Measurements from ENCODE around the gene COL20A1.

The COL20A1 gene

DNA sequence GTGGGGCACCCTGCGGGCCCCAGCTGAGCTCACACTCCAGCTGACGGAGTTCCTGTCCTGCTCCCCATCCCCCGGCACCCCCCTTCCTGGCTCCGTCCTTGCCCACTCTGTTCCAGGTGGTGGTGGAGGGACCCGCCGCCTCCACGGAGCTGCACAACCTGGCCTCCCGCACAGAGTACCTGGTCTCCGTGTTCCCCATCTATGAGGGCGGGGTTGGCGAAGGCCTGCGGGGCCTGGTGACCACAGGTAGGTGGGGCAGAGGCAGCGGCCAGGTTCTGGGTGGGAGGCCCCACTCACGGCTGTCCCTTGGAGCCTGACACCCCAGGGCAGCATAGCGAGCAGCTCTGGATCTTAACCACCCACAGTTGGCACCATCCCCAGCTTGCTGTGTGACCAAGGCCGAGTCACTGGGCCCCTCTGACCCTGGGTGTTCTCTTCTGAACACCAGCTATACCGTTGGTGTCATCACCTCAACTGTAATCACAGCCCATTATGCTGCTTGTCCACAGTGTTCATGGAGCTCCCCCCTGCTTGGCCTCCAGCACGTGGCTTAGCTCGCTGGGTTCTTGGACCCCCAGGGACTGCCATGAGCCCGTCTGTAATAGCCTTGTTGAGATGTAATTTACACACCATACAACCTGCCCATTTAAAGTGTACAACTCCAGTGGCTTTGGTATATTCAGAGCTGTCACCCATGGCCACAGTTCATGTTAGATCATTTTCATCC lies 17.4 kb downstream of the COL20A1 start:
- no peak for DNase-seq

DNA sequence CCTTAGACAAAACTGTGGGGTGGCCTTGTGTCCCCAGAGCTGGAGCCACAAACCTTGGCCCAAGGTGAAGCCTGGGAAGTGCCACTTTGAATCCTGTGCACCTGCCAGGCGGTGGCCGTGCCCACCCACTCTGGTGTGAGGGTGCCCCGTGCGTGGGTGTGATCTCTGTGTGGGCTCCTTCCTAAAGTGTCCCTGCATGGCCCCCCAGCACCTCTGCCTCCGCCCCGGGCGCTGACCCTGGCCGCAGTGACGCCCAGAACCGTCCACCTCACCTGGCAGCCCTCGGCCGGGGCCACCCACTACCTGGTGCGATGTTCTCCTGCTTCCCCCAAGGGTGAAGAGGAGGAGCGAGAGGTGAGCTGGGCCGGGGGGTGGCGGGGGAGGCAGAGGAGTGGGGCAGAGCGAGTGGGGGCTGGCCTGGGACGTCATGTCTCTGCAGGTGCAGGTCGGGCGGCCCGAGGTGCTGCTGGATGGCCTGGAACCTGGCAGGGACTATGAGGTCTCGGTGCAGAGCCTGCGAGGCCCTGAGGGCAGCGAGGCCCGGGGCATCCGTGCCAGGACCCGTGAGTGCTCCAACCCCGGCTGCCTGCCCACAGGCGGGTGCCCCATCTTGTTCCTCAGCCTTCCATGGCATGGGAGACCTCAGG lies 18.3 kb downstream of the COL20A1 start:
- no peak for DNase-seq

DNA sequence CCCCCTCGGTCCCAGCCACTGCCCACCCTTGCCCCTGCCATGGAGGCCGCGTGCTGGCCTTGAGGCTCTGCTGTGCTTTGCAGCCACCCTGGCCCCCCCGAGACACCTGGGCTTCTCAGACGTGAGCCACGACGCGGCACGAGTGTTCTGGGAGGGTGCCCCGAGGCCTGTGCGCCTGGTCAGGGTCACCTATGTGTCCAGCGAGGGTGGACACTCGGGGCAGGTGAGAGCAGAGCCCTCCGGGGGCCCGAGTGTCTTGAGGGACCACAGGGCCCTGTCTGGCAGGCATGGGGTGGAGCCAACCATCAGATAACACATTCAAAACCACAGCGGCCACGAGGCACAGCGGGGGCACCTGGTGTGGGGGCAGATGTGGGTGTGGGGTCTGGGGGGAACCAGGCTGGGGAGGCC lies 18.9 kb downstream of the COL20A1 start:
- no peak for DNase-seq

DNA sequence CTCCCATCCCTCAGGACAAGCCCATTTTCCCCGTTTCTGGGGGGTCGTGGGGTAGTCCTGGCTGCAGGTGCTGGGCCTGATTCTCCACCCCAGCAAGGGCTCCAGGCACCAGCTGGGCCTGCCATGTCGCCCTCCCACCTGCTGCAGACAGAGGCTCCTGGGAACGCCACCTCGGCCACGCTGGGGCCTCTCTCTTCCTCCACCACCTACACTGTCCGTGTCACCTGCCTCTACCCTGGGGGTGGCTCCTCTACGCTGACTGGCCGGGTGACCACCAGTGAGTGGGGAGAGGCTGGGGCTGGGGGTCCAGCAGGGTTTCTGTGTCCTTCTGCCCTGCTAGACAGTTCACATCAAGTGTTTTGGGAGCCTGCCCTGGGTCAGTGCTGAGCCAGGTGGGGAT lies 19.3 kb downstream of the COL20A1 start:
- no peak for DNase-seq

DNA sequence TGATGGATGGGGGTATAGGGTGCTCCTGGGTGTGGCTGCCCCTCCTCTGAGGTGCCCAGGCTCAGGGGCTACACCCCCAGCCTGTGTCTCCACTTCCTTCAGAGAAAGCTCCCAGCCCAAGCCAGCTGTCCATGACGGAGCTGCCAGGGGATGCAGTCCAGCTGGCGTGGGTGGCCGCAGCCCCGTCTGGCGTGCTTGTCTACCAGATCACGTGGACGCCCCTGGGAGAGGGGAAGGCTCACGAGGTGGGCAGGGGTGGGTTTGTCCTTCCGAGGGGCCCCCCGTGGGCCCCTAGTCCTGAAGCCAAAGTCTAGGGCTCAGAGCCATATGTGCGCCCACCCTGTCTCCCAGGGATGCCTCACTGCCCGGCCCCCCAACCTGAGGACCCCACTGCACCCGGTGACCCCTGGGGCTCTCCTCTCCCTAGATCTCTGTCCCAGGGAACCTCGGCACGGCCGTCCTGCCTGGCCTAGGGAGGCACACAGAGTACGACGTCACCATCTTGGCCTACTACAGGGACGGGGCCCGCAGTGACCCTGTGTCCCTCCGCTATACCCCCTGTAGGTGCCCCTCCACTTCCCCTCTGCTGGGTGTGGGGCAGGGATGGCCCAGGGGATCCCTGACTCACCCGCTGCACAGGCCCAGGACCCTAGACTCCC lies 19.8 kb downstream of the COL20A1 start:
- no peak for DNase-seq

DNA sequence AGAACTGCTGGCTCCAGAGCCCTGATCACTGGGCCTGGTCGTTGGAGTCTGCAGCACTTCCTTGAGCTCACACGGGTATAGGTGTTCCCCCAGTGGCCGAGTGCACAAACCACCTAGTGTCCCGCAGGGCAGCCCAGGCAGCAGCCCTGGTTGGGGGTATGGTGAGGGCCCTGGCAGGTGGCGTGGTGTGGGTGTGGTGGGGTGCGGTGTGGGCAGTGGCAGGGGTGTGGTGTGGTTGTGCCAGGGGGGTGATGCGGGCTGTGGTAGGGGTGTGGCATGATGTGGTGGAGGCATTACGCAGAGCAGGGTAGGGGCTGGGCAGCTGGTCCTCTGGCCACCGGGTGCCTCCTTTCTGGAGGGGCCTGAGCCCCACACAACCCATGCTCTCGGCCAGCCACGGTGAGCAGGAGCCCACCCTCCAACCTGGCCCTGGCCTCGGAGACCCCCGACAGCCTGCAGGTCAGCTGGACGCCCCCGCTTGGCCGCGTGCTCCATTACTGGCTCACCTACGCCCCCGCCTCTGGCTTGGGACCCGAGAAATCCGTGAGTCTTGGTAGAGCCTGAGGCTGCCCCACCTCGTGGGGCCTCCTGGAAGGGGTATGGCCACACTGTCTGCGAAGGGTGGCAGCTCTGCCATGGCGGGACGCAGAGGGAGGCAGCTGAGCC lies 20.5 kb downstream of the COL20A1 start:
- DNase-seq: no peak

DNA sequence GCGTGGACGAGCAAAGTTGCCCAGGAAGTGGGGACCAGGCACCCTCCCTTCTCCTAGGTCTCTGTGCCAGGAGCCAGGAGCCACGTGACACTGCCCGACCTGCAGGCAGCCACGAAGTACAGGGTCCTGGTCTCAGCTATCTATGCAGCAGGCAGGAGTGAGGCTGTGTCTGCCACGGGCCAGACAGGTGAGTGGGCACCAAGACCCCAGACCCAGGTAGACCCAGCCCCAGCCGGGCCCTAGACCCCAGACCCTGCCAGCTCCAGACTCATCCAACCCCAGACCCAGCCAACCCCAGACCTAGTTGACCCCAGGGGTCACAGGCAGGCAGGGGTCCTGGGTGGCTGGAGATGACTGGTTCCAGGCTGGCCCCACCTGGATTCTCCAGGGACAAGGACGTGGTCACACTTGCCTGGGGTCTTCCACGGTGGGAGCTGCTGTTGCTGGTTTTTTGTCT lies 21.1 kb downstream of the COL20A1 start:
- no peak for DNase-seq

DNA sequence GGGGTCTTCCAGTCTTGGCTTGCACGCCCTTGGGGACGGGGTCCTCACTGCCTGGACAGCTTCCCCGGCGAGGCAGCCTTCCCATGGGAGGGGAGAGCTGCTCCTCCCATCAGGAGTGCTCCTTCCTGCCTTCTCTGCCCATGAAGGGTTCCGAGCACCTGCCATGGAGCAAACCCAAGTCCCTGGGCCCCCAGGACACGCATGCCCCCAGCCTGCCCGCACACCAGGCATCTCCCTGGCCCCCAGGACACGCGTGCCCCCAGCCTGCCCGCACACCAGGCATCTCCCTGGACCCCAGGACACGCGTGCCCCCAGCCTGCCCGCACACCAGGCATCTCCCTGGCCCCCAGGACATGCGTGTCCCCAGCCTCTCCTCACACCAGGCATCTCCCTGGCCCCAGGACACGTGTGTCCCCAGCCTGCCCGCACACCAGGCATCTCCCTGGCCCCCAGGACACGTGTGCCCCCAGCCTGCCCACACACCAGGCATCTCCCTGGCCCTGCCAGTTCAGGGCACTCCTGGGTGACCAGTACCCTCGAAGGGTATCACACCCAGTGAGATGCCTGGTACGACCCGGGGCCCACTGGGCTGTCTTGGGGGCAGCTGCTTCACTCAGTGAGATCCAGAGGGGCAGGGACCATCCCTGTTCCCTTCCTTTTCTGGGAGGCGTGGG lies 21.7 kb downstream of the COL20A1 start:
- no peak for DNase-seq

DNA sequence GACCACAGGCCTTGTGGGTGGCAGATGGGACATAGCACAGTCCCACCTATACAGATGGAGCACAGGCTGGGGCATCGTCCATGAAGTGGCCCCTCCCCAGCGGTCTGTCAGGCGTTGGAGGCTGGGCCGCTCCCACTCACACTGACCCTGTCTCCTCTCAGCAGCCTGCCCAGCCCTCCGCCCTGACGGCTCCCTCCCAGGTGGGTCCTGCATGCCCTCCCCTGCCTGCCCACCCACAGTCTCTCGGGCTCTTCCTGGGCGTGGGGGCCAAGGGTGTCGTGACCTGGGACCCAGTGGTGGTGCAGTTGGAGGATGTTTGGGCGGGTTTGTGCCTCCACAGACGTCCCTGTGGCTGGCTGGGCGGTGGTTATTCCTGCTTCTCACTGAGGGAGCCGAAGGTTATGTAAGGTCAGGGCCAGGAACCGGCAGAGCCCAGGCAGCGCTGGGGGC lies 22.3 kb downstream of the COL20A1 start:
- no peak for DNase-seq

DNA sequence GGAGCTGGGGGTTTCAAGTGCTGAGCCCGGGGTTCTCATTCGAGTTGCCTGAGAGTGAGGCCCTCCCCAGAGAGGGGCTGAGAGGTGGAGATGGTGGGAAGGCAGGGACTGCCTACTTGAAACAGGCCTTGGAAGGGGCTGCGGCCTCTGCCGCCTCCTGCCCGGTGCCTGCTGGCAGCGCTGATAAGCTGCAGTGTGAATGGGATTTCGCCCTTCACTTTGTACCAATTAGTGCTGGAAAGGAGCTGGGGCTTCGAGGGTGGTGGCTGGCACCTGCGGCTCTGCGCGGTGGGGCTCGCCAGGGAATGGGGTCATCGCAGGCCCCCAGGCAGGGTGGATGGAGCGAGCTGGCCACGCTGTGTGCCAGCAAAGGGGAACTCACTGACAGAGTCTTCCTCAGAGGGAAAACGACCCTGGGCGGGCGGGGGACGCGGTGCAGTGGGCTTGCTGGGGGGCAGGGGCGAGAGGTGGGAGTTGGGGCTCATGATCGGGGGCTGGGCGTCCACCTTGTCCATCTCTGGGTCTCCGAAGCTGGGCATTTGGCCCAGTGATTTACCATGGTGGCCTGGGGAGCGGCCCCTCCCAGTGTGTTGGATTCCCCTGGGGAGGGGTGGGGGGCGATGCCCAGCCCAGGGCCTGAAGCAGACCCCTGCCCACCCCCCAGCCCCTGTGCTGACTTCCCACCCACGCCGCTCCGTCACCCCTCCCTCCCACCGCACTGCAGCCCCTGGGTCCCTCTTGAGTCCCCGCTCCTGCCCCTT lies 22.9 kb downstream of the COL20A1 start:
- DNase-seq: no peak

DNA sequence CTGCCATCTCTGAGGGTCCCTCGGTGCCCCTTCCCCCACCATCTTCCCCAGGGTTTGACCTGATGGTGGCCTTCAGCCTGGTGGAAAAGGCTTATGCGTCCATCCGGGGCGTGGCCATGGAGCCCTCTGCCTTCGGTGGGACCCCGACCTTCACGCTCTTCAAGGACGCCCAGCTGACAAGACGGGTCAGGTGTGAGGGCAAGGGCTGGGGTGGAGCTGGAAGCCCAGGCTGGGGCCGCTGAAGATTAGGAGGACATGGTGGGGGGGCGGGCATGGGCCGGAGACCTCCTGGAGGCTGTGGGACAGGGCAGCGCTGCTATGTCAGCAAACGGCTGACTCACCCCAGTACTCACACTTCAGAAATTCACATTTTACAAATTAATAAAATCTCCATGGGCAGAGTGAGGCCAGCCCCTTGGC lies 23.5 kb downstream of the COL20A1 start:
- no peak for DNase-seq

DNA sequence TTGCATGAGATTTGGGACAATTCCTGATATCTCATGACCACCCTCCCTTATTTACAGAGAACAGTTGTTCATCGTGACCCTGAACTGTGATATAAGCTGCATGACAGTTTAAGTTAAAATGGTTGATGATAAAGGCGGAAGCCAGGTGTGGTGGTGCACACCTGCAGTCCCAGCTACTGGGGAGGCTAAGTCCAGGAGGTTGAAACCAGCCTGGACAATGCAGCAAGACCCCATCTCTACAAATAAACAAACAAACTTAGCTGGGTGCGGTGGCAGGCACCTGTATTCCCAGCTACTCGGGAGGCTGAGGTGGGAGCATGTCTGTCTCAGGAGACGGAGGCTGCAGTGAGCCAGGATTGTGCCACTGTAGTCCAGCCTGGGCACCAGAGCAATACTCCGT lies 24.1 kb downstream of the COL20A1 start:
- no peak for DNase-seq

DNA sequence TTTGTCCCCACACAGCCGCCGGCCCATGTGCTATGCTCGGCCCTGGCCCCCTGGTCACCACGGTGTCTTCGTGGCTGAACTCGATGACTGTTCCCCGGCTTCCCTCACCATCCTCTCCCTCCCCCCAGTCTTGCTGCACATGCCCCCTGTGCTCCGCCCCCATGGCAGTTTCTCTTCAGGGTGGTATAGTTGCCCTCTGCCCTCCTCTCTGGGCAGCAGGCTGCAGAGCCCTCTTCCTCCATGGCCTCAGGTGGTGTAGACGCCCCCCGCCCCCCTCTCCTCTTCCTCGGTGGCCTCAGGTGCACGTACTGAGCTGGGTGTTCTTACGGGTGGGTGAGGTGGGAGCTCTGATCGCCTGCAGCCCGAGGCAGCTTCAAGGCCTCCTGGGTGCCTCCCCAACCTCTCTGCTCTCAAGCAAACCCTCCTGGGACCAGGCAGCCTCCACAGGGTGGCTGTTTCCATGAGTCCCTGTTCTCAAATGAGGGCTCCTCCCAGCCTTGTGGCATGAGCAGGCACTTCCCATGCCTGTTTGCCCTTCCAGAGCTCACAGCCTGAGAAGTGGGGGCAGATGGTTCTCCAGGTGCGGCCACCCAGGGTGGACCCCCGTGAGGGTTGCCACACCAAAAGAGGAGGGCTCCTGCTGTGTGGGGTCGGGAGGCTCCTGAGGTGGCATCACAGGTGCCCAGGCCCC lies 24.8 kb downstream of the COL20A1 start:
- DNase-seq: no peak

DNA sequence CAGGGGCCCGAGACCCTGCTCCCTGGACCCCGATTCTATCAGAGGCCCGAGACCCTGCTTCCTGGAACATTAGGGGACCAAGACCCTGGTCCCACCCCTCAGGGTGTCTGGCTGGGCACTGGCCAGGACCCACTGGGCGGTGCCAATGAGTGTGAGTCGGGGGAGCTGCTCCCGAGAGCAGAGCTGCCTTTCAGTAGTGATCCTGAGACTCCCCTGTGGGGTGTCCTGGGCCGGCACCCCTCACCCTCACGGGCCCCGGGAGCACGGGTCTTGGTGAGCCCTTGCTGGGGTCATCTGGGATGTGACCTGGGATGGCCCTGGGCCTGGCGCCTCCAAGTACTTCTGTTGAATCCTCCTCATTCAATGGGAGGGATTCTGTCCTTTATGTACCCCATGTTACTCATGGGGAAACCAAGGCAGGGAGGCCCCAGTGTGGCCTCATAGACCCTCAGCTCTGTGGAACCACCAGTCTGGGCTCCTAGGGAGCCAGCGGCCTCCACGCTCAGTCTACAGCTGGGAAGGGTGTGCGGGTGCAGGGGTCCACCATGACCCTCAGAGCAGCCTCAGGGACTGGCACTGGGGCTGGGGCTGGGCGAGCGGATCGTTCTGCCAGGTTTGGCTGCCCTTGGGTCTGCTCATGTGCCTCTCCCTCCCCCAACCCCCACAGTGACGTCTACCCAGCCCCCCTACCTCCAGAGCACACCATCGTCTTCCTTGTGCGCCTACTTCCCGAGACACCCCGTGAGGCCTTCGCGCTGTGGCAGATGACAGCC lies 25.6 kb downstream of the COL20A1 start:
- no peak for DNase-seq

DNA sequence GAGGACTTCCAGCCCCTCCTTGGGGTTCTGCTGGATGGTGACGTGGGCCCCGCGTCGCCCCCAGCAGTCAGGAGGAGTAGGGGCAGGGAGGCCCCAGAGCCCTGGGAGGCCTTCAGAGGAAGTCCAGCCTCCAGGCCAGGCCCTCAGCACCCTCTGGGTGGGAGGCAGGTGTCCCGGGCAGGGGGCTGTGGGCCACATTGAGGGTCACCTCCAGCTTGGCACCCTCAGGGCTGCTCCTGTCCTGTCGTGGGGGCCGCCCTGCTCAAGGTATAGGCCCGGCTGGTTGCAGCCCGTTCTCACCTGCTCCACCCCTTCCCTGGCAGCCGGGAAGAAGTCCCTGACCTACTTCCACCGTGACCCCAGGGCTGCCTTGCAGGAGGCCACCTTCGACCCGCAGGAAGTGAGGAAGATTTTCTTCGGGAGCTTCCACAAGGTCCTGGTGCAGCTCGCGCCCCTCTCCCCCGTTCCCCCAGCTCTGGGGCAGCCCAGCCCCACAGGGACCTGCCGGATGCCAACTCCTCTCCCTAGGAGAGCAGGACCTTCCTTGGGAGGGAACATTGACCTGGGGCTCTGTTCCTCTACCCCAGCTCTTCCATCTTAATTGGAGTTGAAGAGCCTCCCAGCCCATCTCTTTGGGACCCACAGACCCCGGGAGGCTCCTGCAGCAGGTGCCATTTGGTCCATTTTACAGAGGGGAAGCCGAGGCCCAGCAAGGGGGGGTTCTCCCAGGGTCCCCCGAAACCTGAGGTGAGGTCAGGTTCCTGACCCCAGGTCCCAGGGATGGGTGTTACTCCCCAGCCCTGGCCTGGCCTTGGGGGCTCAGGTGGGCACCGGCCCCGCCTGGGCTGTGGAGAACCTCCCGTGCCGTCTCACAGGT lies 26.4 kb downstream of the COL20A1 start:
- no peak for DNase-seq

DNA sequence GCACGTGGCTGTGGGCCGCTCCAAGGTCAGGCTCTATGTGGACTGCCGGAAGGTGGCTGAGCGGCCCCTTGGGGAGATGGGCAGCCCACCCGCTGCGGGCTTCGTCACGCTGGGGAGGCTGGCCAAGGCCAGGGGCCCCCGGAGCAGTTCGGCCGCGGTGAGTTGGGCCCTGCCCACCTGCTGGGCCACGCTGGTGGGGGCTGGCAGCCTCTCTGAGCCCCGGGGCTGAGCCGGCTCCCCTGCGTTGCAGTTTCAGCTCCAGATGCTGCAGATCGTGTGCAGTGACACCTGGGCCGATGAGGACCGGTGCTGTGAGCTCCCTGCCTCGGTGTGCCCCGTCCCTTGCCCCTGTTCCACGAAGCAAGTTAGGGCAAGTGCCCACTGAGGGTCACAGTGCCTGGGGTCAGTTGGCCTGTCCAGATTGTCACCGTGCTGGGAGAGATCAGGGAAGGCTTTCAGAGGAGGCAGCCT lies 27.1 kb downstream of the COL20A1 start:
- DNase-seq: no peak

DNA sequence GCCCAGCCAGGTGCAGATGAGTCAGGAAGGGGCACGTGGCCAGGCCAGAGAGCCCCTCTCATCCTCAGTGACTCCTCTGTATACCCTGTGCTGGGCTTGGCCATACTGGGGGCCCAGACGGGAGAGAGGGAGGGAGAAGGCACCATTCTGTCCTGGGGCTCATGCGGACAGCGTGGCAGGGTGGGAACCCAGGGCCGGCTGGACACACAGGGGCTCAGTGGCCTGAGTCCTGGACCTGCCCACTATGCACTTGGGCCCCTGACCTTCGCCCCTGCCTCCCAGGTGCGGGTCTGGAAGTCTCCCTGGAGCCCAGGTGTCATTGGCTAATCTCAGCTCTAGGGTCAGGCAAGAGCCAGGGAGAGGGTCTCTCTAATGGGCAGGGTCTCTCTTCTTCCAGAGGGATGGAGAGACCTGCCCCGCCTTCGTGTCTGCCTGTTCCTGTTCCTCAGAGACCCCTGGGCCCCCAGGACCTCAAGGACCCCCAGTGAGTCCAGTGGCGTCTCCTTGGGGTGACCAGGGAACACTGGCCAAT lies 27.7 kb downstream of the COL20A1 start:
- no peak for DNase-seq

DNA sequence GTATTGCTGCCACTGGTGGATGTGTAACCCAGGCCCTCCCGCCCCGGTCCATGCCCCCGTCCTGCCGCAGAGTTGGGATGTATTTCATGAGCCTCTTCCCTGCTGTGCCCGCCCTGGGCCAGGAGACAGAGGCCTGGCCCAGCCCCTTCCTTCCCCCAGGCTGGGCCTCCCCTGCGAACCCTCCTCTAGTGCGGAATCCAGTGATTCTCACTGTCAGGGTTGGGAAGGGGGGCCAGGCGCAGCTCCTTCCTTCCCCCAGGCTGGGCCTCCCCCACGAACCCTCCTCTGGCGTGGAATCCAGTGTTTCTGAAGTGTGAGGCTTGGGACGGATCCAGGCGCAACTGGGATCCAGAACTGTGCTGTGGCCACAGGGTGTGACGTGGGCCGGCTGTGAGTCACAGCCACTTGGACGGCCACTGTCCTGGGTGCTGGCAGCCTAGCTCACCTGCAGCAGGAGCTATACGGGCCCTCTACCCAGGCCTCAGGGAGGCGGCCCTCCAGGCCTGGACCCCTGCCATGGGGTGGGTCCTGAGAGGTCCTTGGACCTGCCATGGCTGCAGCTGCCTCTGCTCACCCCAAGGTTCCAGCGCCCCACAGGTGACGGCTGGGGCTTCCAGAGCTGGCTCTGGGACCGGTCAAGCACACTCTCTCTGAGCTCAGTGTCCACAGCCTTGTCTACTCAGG lies 28.3 kb downstream of the COL20A1 start:
- no peak for DNase-seq
